DMS79 (cell line): Measurements from ENCODE around the gene MUC21.

Source experiments
- DNase-seq: peaks from one replicate; lab custom pipeline; 2025; lab: John Stamatoyannopoulos, UW

The MUC21 gene

DNA sequence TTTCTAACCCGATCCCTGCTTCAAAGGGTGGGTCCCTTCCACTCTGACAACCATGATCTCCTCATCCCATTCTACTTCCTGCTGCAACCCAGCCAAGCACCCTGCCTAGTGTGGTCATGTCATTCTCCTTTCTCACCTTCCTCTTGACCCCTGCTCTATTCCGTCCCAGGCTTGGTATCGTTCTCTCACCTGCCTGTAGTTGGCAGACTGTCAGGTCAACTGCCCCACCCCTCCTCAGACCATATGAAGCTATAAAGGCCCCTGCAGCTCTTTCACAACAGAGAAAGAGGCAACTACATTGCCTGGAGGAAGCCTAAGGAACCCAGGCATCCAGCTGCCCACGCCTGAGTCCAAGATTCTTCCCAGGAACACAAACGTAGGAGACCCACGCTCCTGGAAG, at the start of gene MUC21:
TSS of gene MUC21 (plus strand) at position 280 of the 400 bp plus-strand sequence. CDS start 241 bp downstream, outside the sequence.
- DNase-seq = no peak

DNA sequence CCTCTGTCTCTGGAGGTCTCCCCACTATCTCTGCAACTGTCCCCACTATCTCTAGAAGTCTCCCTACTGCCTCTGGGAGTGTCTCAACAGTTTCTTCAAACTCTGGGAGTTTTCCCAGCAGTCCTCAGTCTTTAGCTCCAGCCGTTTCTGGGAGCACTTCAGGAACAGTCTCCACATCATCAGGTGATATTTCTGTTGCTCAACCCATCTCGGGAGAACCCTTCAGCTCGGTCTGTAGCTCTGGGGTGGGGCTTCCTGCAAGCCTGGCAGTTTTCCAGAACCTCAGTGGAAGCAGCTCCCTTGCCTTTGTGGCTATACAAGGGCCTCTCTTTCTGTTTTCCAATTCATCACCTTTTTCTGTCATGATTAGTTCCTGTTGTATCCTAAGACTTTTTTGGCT, 48.5 kb upstream of the MUC21 start:
- DNase-seq = no peak

- DNase-seq = no peak
These were observed 46.3 kb upstream of the MUC21 start for GRCh38 chr6:30937265-30937664.

DNA sequence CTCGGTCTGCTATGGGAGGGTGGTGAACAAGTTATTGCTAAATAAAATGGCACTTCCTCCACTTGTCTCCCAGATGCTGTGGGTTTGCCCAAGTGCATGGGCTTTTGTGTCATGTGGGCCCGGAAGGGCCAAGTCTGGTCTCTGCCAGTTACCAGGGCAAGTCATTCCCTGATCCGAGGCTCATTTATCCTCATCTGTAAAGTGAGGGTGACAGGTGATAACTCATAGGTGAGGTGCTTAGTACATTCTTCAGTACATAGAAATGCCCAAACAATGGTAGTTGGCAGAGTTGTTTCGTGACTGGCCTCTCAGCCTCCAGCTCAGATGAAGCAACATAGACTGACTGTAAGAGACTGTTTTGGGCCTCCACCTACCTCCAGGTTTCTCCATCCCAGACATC, 44.8 kb upstream of the MUC21 start:
- no peak for DNase-seq

DNA sequence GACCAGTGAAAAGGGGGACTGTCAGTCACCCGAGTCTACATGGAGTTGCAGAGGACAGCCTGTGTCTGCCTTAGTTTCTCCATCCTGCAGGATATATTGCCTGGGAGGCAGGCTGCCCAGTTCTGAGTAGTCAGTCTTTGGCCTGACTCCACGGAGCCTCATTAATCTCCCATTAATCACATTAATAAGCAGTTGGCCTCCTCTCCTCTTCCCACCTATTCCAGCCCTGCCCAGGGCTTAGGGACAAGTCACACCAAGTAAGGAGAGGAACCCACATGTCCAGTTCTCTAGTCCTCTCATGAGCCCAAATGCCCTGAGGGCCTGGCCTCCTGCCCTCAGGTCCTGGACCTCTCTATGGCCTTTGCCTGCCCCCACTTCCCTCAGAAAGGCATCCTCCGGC, 44.0 kb upstream of the MUC21 start:
- DNase-seq = no peak

DNA sequence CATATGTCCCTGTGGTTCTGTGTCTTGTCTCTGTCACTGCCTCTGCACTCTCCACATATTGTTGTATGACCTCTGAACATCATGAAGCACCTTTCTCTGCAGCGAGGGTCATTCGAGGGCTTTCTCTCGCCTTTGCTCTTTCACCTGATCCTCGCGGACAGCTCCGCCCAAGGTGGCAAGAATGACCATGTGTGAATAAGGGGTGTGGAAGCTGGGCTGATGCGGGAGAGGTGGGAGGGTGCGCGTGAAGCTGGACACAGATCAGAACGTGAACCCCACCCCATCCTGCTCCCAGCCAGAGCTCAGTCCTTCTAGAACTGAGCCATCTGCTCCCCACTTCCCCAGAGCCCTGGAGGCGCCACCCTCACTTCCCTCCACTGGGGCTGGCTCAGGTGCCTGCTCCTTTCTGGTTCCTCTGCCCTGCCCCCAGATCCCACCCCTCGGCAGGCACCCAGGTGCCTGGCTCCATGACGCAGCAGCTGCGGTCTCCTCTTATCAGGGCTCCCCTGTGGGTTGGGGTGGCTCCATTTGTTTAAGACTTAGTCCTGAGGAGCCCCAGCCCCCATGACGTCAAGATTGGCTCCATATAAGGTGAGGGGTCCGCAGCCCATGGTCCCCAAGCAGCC, 43.0 kb upstream of the MUC21 start, which contains the start of gene MUCL3:
TSS of gene MUCL3 (plus strand) at position 613 of the 626 bp plus-strand sequence. CDS start 27 bp downstream, outside the sequence.
- DNase-seq = no peak

GRCh38 chr6:30942338-30943060, 41.0 kb upstream of the MUC21 start:
- no peak for DNase-seq

- DNase-seq = no peak
These were observed 39.5 kb upstream of the MUC21 start for GRCh38 chr6:30944051-30944450.

DNA sequence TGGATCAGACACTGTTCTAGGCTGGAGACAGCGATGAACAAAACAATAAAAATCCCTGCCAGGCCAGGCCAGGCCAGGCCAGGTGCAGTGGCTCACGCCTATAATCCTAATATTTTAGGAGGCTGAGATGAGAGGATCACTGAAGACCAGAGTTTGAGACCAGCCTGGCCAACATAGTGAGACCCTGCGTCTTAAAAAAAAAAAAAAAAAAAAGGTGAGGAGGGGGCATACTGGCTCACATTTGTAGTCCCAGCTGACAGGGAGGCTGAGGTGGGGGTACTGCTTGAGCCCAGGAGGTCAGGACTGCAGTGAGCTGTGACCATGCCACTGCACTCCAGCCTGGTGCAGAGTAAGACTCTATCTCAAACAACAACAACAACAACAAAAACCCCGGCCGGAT, 38.2 kb upstream of the MUC21 start:
- DNase-seq = no peak

- no peak for DNase-seq
These were observed 36.3 kb upstream of the MUC21 start for GRCh38 chr6:30947231-30947630.

DNA sequence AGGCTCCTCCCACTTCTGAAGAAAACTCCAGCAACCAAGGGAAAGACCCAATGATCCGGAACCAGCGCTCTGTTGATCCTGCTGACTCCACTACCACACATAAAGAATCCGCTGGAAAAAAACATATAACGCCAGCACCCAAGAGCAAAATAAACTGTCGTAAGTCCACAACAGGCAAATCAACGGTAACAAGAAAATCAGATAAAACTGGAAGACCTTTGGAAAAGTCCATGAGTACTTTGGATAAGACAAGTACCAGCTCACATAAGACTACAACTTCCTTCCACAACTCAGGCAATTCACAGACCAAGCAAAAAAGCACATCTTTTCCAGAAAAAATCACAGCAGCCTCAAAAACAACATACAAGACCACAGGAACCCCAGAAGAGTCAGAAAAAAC, 34.7 kb upstream of the MUC21 start:
- DNase-seq = no peak

- DNase-seq = no peak
These were observed 31.5 kb upstream of the MUC21 start for GRCh38 chr6:30951907-30952469.

DNA sequence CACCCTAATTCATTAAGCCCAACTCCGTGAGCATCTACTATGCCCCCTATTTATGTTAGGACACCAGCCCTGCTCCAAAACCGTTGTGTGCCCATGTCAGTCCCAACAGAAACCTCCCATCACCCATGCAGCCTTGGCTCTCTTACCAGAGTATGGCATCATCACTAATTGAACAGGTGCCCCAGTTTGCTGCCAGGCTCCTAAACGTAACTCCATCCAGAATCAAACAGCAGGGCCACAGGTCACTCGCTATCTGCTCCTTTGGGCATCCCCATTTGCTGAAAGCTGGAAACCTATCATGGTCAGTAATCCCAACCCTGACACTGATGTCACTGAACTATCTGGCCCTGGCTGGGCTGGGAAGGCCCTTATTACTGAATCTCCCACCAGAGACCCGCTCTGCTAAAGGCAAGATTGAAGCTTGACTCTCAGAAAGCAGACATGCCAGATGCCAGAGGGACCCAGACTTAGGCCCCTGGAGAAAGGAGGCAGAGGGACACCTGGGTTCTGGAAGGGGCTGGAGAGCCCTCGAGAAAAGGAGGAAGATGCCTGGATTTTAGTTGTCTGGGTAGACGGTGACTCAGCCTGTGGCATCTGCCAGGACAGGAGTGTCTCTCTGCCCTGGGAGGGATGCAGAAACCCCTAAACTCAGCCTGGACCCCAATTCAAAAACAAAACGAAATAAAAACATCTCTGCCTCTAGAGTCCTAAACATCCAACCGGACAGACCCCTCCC, 28.7 kb upstream of the MUC21 start:
- DNase-seq = no peak

- no peak for DNase-seq
These were observed 28.0 kb upstream of the MUC21 start for GRCh38 chr6:30955367-30956042.

- DNase-seq = no peak
These were observed 25.8 kb upstream of the MUC21 start for GRCh38 chr6:30957716-30958115.

DNA sequence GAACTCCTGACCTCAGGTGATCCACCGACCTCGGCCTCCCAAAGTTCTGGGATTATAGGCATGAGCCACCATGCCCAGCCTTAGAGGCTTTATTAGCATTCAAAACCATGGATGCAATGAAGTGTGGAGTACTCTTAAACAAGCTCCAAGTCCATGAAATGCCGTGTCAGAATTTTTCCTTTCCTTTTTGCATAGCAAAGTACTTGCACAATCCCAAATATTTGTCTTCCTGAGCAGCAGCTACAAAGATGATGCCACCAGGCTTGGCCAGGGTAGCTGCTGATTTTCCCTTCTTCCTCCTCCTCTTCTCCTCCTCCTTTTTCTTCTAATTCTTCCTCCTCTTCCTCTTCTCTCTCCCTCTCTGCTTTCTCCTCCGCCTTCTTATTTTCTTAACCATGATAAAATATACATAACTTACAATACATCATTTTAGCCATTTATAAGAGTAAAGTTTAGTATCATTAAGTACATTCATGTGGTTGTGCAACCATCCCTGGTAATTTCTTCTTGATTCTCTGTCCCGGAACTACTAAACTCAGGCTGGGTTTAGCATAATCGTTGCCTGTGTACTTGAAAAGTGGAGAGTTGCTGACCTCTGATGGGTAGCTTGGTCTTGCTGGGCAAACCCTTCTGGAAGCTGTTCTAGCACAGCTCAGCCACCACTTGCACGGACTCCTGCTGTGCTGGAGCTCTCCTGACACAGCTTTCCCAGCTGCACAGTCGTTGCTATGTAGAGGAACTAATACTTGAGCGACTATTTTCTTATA, 22.4 kb upstream of the MUC21 start:
- DNase-seq = no peak

- no peak for DNase-seq
These were observed 20.8 kb upstream of the MUC21 start for GRCh38 chr6:30962716-30963115.

DNA sequence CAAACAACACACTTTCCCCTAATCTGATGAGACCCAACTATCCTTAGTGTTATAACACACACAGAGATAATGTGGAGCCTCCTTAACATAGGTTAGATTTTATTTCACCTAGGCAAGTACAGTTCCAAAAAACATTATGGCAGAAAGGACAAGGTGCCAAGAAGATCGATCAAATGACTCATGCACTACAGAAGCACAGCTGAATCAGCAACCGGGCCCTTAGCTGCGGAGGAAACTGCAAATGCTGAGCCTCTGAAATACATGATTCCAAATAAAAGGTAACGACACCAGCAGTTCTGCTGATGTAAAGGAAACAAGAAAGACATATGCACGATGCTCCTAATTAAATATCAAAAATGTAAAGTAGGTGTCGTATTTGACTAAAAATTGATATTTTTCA, 19.9 kb upstream of the MUC21 start:
- no peak for DNase-seq

- no peak for DNase-seq
These were observed 19.4 kb upstream of the MUC21 start for GRCh38 chr6:30964075-30964474.

- no peak for DNase-seq
These were observed 18.3 kb upstream of the MUC21 start for GRCh38 chr6:30965140-30965601.

DNA sequence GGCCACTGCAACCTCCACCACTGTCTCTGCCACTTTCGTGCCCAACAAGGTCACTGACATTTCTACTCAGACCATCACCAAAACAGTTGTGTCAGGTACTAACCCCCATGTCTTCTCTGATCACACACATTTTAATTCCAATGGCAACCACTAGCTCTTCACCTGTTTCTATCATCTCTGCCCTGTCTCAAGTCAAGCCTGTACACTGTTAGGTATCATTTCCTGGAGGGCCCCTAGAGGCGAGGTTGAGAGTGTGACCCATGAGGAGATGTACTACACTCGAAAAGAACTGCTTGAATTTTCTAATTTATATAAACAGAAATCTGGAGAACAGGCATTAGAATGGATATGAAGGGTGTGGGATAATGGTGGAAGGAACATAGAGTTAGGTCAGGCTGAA, 17.4 kb upstream of the MUC21 start:
- DNase-seq = no peak
